Spleen (tissue), 11 donors: ENCODE data around the gene EDDM3A. TPM values are rescaled to one million over a fixed set of nuclear protein-coding genes. Genes with fewer than 3 reads are reported as not detected.
A peak's percentile ranks its signal among the peaks of the same experiment; 100 is the strongest.
"Not testable (repeated sequence)": the region's sequence is repeated elsewhere in the genome, so short reads cannot be mapped to it uniquely, and the experiment has no call there.

Experiments used
- DNase-seq: peaks from one replicate; pipeline ENCODE4 v3.0.0-alpha.2; 2020
- H3K27ac ChIP-seq, 8 donors: fragments of 200-600 bp; sonication (generic) in 7 of 8; 1 replicate in 4 of 8; 2 replicates in 4 of 8; pipeline versions ENCODE4 v1.5.0 to v1.8.0; 2016 to 2021; ENCODE audit warnings: inconsistent platforms in 4 of 8, mild to moderate bottlenecking in 4 of 8, moderate library complexity in 1 of 8
- H3K27me3 ChIP-seq, 7 donors: fragments of 200-600 bp; sonication (generic) in 6 of 7; replicated peaks in 1 of 7; 1 replicate in 4 of 7; 2 replicates in 3 of 7; pipeline versions ENCODE4 v1.5.0 to v1.8.0; 2016 to 2021; ENCODE audit warnings: inconsistent platforms in 3 of 7, mild to moderate bottlenecking in 1 of 7
- H3K36me3 ChIP-seq, 6 donors: fragments of 200-600 bp; sonication (generic) in 5 of 6; 1 replicate in 4 of 6; 2 replicates in 2 of 6; pipeline versions ENCODE4 v1.5.0 to v1.8.0; 2016 to 2021; ENCODE audit warnings: inconsistent platforms in 2 of 6
- H3K4me1 ChIP-seq, 6 donors: fragments of 200-600 bp; sonication (generic) in 5 of 6; 1 replicate in 3 of 6; 2 replicates in 3 of 6; pipeline versions ENCODE4 v1.5.0 to v1.8.0; 2016 to 2021; ENCODE audit warnings: inconsistent platforms in 3 of 6
- H3K4me3 ChIP-seq, 8 donors: fragments of 200-600 bp; sonication (generic) in 7 of 8; 1 replicate in 4 of 8; 2 replicates in 4 of 8; pipeline versions ENCODE4 v1.5.0 to v1.8.0; 2016 to 2021; ENCODE audit warnings: inconsistent platforms in 4 of 8, mild to moderate bottlenecking in 4 of 8, moderate library complexity in 2 of 8
- H3K9me3 ChIP-seq, 8 donors: fragments of 200-600 bp; sonication (generic) in 7 of 8; 1 replicate in 4 of 8; 2 replicates in 4 of 8; pipeline versions ENCODE4 v1.5.0 to v1.8.0; 2016 to 2021; ENCODE audit warnings: inconsistent platforms in 4 of 8
- CTCF ChIP-seq, 11 experiments: fragments of 200-600 bp in 7 of 11; fragments of 450-650 bp in 4 of 11; sonication (generic) in 4 of 11; IDR thresholded peaks in 8 of 11; conservative IDR thresholded peaks in 3 of 11; 1 replicate in 7 of 11; 2 replicates in 4 of 11; pipeline versions ENCODE4 v1.4.0 to v1.8.0; 2016 to 2021; ENCODE audit warnings: antibody characterized with exemption in 11 of 11, inconsistent platforms in 4 of 11, mild to moderate bottlenecking in 1 of 11
- POLR2A ChIP-seq, 3 donors: fragments of 450-650 bp; IDR thresholded peaks; one replicate each; pipeline ENCODE4 v1.5.1; 2017; ENCODE audit warnings: antibody characterized with exemption in 3 of 3, mild to moderate bottlenecking in 1 of 3
- POLR2AphosphoS5 ChIP-seq, 3 donors: sonication (generic); formaldehyde crosslinking; IDR thresholded peaks; one replicate each; pipeline ENCODE4 v1.5.1; 2017; ENCODE audit warnings: antibody characterized with exemption in 3 of 3
- whole genome bisulfite sequencing, 5 donors: extraction: QIAGEN DNeasy Blood & Tissue Kit in 3 of 5; methylation state at CpG; one replicate each; pipeline versions ENCODE4 v1.1.5 to v1.1.7; 2013 to 2018; 5-methylcytosine and 5-hydroxymethylcytosine counted together
- intact Hi-C: fragments of 100-400 bp; cut with DNase I; formaldehyde crosslinking; loops from one replicate; pipeline ENCODE4 v1.15.0; 2023; ENCODE audit warnings: low total_unique reads
- polyA plus RNA-seq, 3 donors: library from polyadenylated mRNA; stranded (reverse); fragments of 200-250 nt; gene quantifications; one replicate each; pipeline ENCODE4 v1.2.1, GENCODE V29; 2013
- total RNA-seq, 7 donors: library from RNA; depleted of rRNA in 3 of 7; stranded (reverse); fragments of >200 nt in 3 of 7; fragmentation: NEBNext Ultra II Directional in 4 of 7; extraction: Animal tissue kit (Norgen Biotek cat#: 25700) in 4 of 7; gene quantifications; one replicate each; pipeline versions ENCODE4 v1.1.0 to v1.2.1, GENCODE V29; 2016 to 2021
- donor health status: healthy with polysubstance abuse.
- donor health status: DM: no; HTN: no; CAD: no; lungs with moderate emphysema.
- donor health status: DM: no; HTN: no; CAD: no.
- donor health status: Bipolar disorder and iron deficiency.
- donor health status: healthy.
- donor health status: DM: no; HTN: no; CAD: no.
- donor health status: DM: yes; HTN: yes; CAD: no.

Gene EDDM3A
- total and polyA plus RNA-seq, 10 donors = 0.24 TPM; not detected in 9

- TF ChIP-seq CTCF (IDR thresholded peaks at IDR 0.05 in 8 of 11, conservative IDR thresholded peaks at IDR 0.05 in 3 of 11) = no peak
- no peak for TF ChIP-seq POLR2A (IDR thresholded peaks at IDR 0.05)
- TF ChIP-seq POLR2AphosphoS5 (IDR thresholded peaks at IDR 0.05) = no peak
- WGBS, 5 donors = 45 to 54% (median 49%) methylated on average over 4 of the region's 4 CpGs
- intact Hi-C loops = no loop called here
- H3K4me1 ChIP-seq = peaks cover 0 to 27% (median 11%) of the 10 kb centered on the region in 6 donors
- DNase-seq = no peak
- no peak overlapping the region for H3K4me3 ChIP-seq
- peak overlapping the region in 1 of 8 donors; percentile 28 for H3K27ac ChIP-seq
- no peaks in the 10 kb centered on the region for H3K27me3 ChIP-seq
- no peaks in the 10 kb centered on the region for H3K9me3 ChIP-seq
- no peaks in the 10 kb centered on the region for H3K36me3 ChIP-seq
These were observed 11.3 kb upstream of the EDDM3A start for GRCh38 chr14:20734430-20734806.

GRCh38 chr14:20738292-20738691 is 7.4 kb upstream of the EDDM3A start:
- H3K9me3 ChIP-seq, DNase-seq, H3K4me3 ChIP-seq, H3K27me3 ChIP-seq, intact Hi-C loops, H3K27ac ChIP-seq, H3K36me3 ChIP-seq: not testable (repeated sequence)
- peaks cover 0 to 19% (median 9%) of the 10 kb centered on the region in 6 donors for H3K4me1 ChIP-seq
- 90 to 97% (median 95%) methylated on average over 7 of the region's 7 CpGs for WGBS, 5 donors

- Histone ChIP-seq H3K4me3 (no peak overlapping the region), H3K27me3 (no peaks in the 10 kb centered on the region), H3K4me1 (no peaks in the 10 kb centered on the region), H3K27ac (peak overlapping the region in 1 of 8 donors; percentile 26), H3K9me3 (no peaks in the 10 kb centered on the region), H3K36me3 (no peaks in the 10 kb centered on the region)
- TF ChIP-seq POLR2A (IDR thresholded peaks at IDR 0.05) = no peak
- no peak for TF ChIP-seq POLR2AphosphoS5 (IDR thresholded peaks at IDR 0.05)
- no peak for TF ChIP-seq CTCF (IDR thresholded peaks at IDR 0.05 in 8 of 11, conservative IDR thresholded peaks at IDR 0.05 in 3 of 11)
- 69 to 87% (median 79%) methylated on average over 4 of the region's 4 CpGs for WGBS, 5 donors
- intact Hi-C loops = no loop called here
- no peak for DNase-seq
These were observed 3.6 kb upstream of the EDDM3A start for GRCh38 chr14:20742132-20742531.

GRCh38 chr14:20743556-20743955 is 2.1 kb upstream of the EDDM3A start:
- 74 to 89% (median 79%) methylated on average over 2 of the region's 2 CpGs for WGBS, 5 donors
- TF ChIP-seq CTCF (IDR thresholded peaks at IDR 0.05 in 8 of 11, conservative IDR thresholded peaks at IDR 0.05 in 3 of 11) = no peak
- TF ChIP-seq POLR2A (IDR thresholded peaks at IDR 0.05) = no peak
- TF ChIP-seq POLR2AphosphoS5 (IDR thresholded peaks at IDR 0.05) = no peak
- intact Hi-C loops = no loop called here
- no peaks in the 10 kb centered on the region for H3K27me3 ChIP-seq
- no peak overlapping the region for H3K27ac ChIP-seq
- H3K36me3 ChIP-seq = no peaks in the 10 kb centered on the region
- no peaks in the 10 kb centered on the region for H3K9me3 ChIP-seq
- H3K4me1 ChIP-seq = no peaks in the 10 kb centered on the region
- no peak overlapping the region for H3K4me3 ChIP-seq
- DNase-seq = no peak

- H3K4me3 ChIP-seq = no peak overlapping the region
- H3K9me3 ChIP-seq = peaks cover 0 to 8% (median 1%) of the 10 kb centered on the region in 8 donors
- H3K36me3 ChIP-seq = no peaks in the 10 kb centered on the region
- H3K27me3 ChIP-seq = no peaks in the 10 kb centered on the region
- intact Hi-C loops = no loop called here
- WGBS, 5 donors = 86 to 95% (median 90%) methylated on average over 3 of the region's 3 CpGs
- no peak for TF ChIP-seq POLR2AphosphoS5 (IDR thresholded peaks at IDR 0.05)
- TF ChIP-seq CTCF (IDR thresholded peaks at IDR 0.05 in 8 of 11, conservative IDR thresholded peaks at IDR 0.05 in 3 of 11) = no peak
- TF ChIP-seq POLR2A (IDR thresholded peaks at IDR 0.05) = no peak
- no peaks in the 10 kb centered on the region for H3K4me1 ChIP-seq
- no peak overlapping the region for H3K27ac ChIP-seq
- no peak for DNase-seq
These were observed 879 bp downstream of the EDDM3A start for GRCh38 chr14:20746566-20746965.
